Neural crest cell (in vitro differentiated cells): Measurements from ENCODE around the gene ACKR1. TPM values are rescaled to one million over a fixed set of nuclear protein-coding genes. Genes with fewer than 3 reads are reported as not detected.

ENCODE experiments used
- DNase-seq: peaks from one replicate; pipeline ENCODE4 v3.0.0; 2021; ENCODE audit warnings: low read depth, mixed read lengths, low spot score
- H3K27ac Mint-ChIP-seq: one replicate; pipeline ENCODE4 v1.8.0; 2021; ENCODE audit warnings: mild to moderate bottlenecking, mixed read lengths; ENCODE audit not compliant: unreplicated experiment
- H3K27me3 Mint-ChIP-seq: 2 replicates; pipeline ENCODE4 v1.8.0; 2021; ENCODE audit warnings: low read depth, mild to moderate bottlenecking, mixed read lengths
- H3K36me3 Mint-ChIP-seq: 2 replicates; pipeline ENCODE4 v1.8.0; 2021; ENCODE audit warnings: low read depth, mild to moderate bottlenecking, mixed read lengths
- H3K4me1 Mint-ChIP-seq: 2 replicates; pipeline ENCODE4 v1.8.0; 2021; ENCODE audit warnings: mixed read lengths
- H3K4me3 Mint-ChIP-seq: one replicate; pipeline ENCODE4 v1.8.0; 2021; ENCODE audit warnings: mild to moderate bottlenecking, mixed read lengths
- H3K9me3 Mint-ChIP-seq: 2 replicates; pipeline ENCODE4 v1.8.0; 2021; ENCODE audit warnings: mixed read lengths
- long read RNA-seq: library from polyadenylated mRNA; unstranded; transcript quantifications from one replicate; pipeline ENCODE4 v2.0.0, GENCODE V29; 2020
- total RNA-seq: library from RNA; stranded (reverse); gene quantifications from 2 replicates; pipeline ENCODE4 v1.2.1, GENCODE V29; 2021
- TF ChIP-seq, protein P1 (sequence below): fragments of 200-600 bp; sonication (generic); conservative IDR thresholded peaks from 2 replicates; pipeline ENCODE4 v1.5.0; 2021; ENCODE audit warnings: antibody characterized with exemption, mild to moderate bottlenecking

ACKR1 gene, protein sequence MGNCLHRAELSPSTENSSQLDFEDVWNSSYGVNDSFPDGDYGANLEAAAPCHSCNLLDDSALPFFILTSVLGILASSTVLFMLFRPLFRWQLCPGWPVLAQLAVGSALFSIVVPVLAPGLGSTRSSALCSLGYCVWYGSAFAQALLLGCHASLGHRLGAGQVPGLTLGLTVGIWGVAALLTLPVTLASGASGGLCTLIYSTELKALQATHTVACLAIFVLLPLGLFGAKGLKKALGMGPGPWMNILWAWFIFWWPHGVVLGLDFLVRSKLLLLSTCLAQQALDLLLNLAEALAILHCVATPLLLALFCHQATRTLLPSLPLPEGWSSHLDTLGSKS
- total RNA-seq, result 0.98 and 1.1 TPM in 2 replicates
- long read RNA-seq, partial matches to known transcripts, result 0 of 1 reads
- long read RNA-seq, other reads (novel, unspliced or antisense), result 0 of 1 reads

DNA sequence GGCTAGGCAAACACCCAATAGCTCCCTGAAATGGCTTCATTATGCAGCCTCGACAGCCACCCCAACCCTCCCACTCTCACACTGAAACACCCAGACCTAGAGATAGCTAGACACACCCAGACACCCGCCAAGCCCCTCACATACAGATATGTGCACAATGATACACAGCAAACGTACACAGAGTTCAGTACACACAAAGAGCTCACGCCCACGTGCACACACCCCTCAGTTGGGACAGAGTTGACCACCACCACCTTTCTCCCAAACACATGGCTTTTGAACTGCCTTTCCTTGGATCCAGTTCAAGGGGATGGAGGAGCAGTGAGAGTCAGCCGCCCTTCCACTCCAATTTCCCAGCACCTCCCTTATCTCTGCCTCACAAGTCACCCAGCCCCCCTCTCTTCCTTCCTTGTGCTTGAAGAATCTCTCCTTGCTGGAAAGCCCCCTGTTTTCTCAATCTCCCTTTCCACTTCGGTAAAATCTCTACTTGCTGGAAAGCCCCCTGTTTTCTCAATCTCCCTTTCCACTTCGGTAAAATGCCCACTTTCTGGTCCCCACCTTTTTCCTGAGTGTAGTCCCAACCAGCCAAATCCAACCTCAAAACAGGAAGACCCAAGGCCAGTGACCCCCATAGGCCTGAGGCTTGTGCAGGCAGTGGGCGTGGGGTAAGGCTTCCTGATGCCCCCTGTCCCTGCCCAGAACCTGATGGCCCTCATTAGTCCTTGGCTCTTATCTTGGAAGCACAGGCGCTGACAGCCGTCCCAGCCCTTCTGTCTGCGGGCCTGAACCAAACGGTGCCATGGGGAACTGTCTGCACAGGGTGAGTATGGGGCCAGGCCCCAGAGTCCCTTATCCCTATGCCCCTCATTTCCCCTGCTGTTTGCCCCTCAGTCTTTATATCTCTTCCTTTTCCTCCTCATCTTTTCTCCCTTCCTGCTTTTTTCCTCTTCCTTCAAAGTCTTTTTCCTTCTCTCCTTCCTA lies at the start of gene ACKR1:
Gene ACKR1 (plus strand): TSS at position 715 of the 981 bp plus-strand sequence. CDS start 85 bp downstream, at position 800.
- Mint-ChIP-seq H3K9me3 (no peaks in the 10 kb centered on the region), H3K27ac (no peak within 1 kb of the TSS), H3K4me3 (no peak within 1 kb of the TSS), H3K4me1 (peaks cover 9% of the 10 kb centered on the region), H3K27me3 (peaks cover 61% of the 10 kb centered on the region), H3K36me3 (no peaks in the 10 kb centered on the region)
- no peak for DNase-seq
- TF ChIP-seq, protein P1, sequence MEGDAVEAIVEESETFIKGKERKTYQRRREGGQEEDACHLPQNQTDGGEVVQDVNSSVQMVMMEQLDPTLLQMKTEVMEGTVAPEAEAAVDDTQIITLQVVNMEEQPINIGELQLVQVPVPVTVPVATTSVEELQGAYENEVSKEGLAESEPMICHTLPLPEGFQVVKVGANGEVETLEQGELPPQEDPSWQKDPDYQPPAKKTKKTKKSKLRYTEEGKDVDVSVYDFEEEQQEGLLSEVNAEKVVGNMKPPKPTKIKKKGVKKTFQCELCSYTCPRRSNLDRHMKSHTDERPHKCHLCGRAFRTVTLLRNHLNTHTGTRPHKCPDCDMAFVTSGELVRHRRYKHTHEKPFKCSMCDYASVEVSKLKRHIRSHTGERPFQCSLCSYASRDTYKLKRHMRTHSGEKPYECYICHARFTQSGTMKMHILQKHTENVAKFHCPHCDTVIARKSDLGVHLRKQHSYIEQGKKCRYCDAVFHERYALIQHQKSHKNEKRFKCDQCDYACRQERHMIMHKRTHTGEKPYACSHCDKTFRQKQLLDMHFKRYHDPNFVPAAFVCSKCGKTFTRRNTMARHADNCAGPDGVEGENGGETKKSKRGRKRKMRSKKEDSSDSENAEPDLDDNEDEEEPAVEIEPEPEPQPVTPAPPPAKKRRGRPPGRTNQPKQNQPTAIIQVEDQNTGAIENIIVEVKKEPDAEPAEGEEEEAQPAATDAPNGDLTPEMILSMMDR, result no peak

DNA sequence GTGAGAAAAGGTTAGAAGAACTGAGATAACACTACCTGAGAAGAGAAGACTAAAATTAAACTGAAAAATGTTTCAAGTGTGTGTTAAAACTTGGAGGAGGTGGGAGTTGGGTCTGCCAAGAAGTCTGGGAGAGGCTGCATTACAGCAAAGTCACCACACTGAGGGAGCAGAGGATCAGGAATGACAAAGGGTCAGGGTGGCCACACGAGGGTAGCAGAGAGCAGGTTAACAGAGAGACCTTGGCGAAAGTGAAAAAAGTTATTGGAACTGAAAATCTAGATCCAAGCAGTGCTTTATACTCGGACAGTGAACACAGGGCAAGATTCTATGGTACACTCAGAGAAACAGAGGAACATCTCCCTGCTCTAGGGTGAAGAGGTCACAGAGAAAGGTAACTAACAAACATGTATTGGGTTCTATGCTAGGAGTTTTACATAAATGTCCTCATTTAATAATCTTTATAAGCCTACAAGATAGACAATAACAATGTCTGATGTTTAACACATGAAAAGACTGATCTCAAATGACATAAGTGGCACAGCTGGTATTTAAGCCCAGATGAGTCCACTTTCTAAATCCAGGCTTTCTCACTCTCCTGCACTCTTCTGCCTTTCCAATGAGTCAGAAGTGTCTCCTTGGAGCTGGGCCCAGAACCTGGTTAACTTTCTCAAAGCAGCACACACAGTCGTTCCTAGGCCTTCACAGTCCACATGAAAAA lies 43.5 kb upstream of the ACKR1 start:
- DNase-seq, result peak; percentile 74
- Mint-ChIP-seq H3K9me3 (no peaks in the 10 kb centered on the region), H3K27ac (no peak overlapping the region), H3K27me3 (peaks cover 2% of the 10 kb centered on the region), H3K36me3 (peaks cover 10% of the 10 kb centered on the region), H3K4me1 (peaks cover 8% of the 10 kb centered on the region), H3K4me3 (no peak overlapping the region)
- TF ChIP-seq, protein P1, result peak; percentile 94

DNA sequence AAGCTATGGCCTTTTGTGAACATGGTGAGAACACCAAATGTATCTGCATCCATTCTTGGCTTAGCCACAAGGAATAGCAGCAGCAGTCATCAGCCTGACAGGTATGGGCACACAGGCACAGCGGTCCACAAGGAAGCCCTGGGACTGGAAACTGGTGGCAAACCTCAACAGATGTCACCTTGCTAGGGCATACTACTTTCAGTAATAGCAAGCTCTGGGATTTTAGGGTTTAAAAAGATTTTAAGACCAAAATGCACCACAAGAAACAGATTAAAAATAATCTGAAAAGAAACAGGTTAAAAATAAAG lies 43.0 kb upstream of the ACKR1 start:
- no peak overlapping the region for H3K4me3 Mint-ChIP-seq
- TF ChIP-seq, protein P1, result no peak
- H3K4me1 Mint-ChIP-seq, result peaks cover 8% of the 10 kb centered on the region
- H3K9me3 Mint-ChIP-seq, result no peaks in the 10 kb centered on the region
- no peak overlapping the region for H3K27ac Mint-ChIP-seq
- H3K27me3 Mint-ChIP-seq, result peaks cover 2% of the 10 kb centered on the region
- no peak for DNase-seq
- H3K36me3 Mint-ChIP-seq, result peaks cover 7% of the 10 kb centered on the region

DNA sequence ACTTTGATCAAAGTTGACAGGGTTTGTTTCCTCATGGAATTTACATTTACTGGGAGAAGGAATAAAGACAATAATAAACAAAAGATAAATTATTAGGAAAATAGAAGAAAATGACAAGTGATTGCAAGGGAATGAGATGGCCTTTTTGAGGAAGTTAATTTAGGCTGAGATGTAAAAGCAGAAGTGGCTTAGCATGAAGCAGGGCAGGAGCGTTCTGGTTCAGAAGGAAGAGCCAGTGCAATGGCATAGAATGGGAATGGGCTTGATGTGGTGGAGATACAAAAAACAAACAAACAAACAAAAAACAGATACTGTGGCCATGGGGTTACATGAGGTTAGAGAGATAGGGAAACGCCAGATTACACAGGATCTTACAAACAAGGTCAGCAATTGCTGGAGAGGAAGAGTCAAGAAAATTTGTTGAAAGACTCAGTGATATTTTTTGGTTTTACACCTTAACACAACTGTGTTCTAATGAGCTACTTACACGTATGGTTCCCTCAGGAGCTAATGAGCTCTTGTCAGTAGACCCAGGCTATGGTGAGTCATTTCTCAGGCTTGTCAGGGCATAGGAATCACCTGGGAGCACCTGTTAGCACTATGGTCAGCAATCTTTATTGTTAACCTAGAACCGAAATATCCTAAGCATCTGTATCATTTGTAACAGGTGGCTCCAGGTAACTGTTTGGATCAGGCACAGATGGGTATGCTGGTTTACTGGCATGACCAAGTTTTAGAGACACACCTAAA lies 42.0 kb upstream of the ACKR1 start:
- Mint-ChIP-seq H3K4me1 (peaks cover 8% of the 10 kb centered on the region), H3K36me3 (peaks cover 2% of the 10 kb centered on the region), H3K9me3 (no peaks in the 10 kb centered on the region), H3K4me3 (no peak overlapping the region), H3K27ac (no peak overlapping the region), H3K27me3 (peaks cover 4% of the 10 kb centered on the region)
- TF ChIP-seq, protein P1, result no peak
- DNase-seq, result no peak
